Keratinocyte (primary cell): ENCODE data around the gene XCR1.

Experiments used
- EZH2 ChIP-seq: IDR thresholded peaks from one replicate; pipeline ENCODE4 v1.6.1; 2012; ENCODE audit warnings: inconsistent platforms, mild to moderate bottlenecking, low read length, moderate library complexity
- TF ChIP-seq, protein P1 (sequence below), 3 experiments: IDR thresholded peaks in 1 of 3; conservative IDR thresholded peaks in 1 of 3; optimal IDR thresholded peaks in 1 of 3; 2 replicates in 2 of 3; 3 replicates in 1 of 3; pipeline versions ENCODE3 to v1.5.1; 2011; ENCODE audit warnings: low read length in 3 of 3, mild to moderate bottlenecking in 3 of 3, moderate library complexity in 2 of 3, control low read depth in 1 of 3, inconsistent platforms in 1 of 3; ENCODE audit not compliant: insufficient read depth in 2 of 3; ENCODE audit errors: extremely low read depth in 1 of 3

- TF ChIP-seq, protein P1, sequence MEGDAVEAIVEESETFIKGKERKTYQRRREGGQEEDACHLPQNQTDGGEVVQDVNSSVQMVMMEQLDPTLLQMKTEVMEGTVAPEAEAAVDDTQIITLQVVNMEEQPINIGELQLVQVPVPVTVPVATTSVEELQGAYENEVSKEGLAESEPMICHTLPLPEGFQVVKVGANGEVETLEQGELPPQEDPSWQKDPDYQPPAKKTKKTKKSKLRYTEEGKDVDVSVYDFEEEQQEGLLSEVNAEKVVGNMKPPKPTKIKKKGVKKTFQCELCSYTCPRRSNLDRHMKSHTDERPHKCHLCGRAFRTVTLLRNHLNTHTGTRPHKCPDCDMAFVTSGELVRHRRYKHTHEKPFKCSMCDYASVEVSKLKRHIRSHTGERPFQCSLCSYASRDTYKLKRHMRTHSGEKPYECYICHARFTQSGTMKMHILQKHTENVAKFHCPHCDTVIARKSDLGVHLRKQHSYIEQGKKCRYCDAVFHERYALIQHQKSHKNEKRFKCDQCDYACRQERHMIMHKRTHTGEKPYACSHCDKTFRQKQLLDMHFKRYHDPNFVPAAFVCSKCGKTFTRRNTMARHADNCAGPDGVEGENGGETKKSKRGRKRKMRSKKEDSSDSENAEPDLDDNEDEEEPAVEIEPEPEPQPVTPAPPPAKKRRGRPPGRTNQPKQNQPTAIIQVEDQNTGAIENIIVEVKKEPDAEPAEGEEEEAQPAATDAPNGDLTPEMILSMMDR (optimal IDR thresholded peaks at IDR 0.05 in 1 of 3, IDR thresholded peaks at IDR 0.05 in 1 of 3, conservative IDR thresholded peaks at IDR 0.05 in 1 of 3; ENCODE audit: extremely low read depth in 1 of 3, insufficient read depth in 2 of 3, low read length in 3 of 3) = no peak
- TF ChIP-seq EZH2 = no peak
Observed at GRCh38 chr3:45974686-45975085, 52.6 kb downstream of the XCR1 start.
